DND-41 (cell line): ENCODE results near the gene RAD51AP2.

Experiments
- ATAC-seq: fragments of 200-7000 bp; cut with Tn5 transposase; 3 replicates; pipeline ENCODE4 v1.9.1; 2021; ENCODE audit warnings: low read depth; ENCODE audit not compliant: insufficient read depth
- DNase-seq: peaks from one replicate; pipeline ENCODE4 v3.0.0-alpha.2; 2020
- H2AFZ ChIP-seq: 2 replicates; pipeline ENCODE4 v1.6.0; 2012; ENCODE audit warnings: low read depth, low read length
- H3K27ac ChIP-seq: 2 replicates; pipeline ENCODE4 v1.5.1; 2012; ENCODE audit warnings: low read length, inconsistent platforms
- H3K27me3 ChIP-seq: fragments of 200-600 bp; sonication (generic); 2 replicates; pipeline ENCODE4 v1.6.0; 2012; ENCODE audit warnings: low read length, mild to moderate bottlenecking, inconsistent platforms; ENCODE audit not compliant: insufficient read depth, poor library complexity
- H3K36me3 ChIP-seq: 2 replicates; pipeline ENCODE4 v1.5.1; 2012; ENCODE audit warnings: low read length, inconsistent platforms; ENCODE audit not compliant: insufficient read depth
- H3K4me1 ChIP-seq: 2 replicates; pipeline ENCODE4 v1.5.1; 2012; ENCODE audit warnings: mild to moderate bottlenecking, low read length; ENCODE audit not compliant: insufficient read depth
- H3K4me2 ChIP-seq: 2 replicates; pipeline ENCODE4 v1.6.0; 2012; ENCODE audit warnings: mild to moderate bottlenecking, moderate library complexity, low read length, inconsistent platforms; ENCODE audit not compliant: insufficient read depth
- H3K4me3 ChIP-seq, 2 experiments: fragments of 200-600 bp in 1 of 2; shearing (Covaris generic) in 1 of 2; 2 replicates each; pipeline ENCODE4 v1.5.1; 2012 to 2016; ENCODE audit warnings: inconsistent platforms in 2 of 2, low read length in 2 of 2, mild to moderate bottlenecking in 2 of 2, low read depth in 1 of 2, moderate library complexity in 1 of 2
- H3K79me2 ChIP-seq: 2 replicates; pipeline ENCODE4 v1.6.0; 2012; ENCODE audit warnings: low read length, inconsistent platforms; ENCODE audit not compliant: insufficient read depth
- H3K9ac ChIP-seq: 2 replicates; pipeline ENCODE4 v1.6.0; 2012; ENCODE audit warnings: low read depth, mild to moderate bottlenecking, inconsistent platforms, low read length, moderate library complexity
- H3K9me3 ChIP-seq: 2 replicates; pipeline ENCODE4 v1.5.1; 2012; ENCODE audit warnings: low read length, moderate library complexity, mild to moderate bottlenecking, inconsistent platforms; ENCODE audit not compliant: insufficient read depth, severe bottlenecking
- H4K20me1 ChIP-seq: 2 replicates; pipeline ENCODE4 v1.6.0; 2012; ENCODE audit warnings: low read length; ENCODE audit not compliant: insufficient read depth
- CTCF ChIP-seq: IDR thresholded peaks from 2 replicates; pipeline ENCODE4 v1.5.1; 2012; ENCODE audit warnings: borderline replicate concordance, low read length, moderate library complexity, mild to moderate bottlenecking; ENCODE audit not compliant: poor library complexity, severe bottlenecking; ENCODE audit errors: extremely low read depth
- EZH2 ChIP-seq: IDR thresholded peaks from 3 replicates; pipeline ENCODE4 v1.6.1; 2012; ENCODE audit warnings: borderline replicate concordance, low read depth, mild to moderate bottlenecking, moderate library complexity, low read length, inconsistent platforms; ENCODE audit not compliant: severe bottlenecking

Gene RAD51AP2

GRCh38 chr2:17476064-17476463 is 42.2 kb downstream of the RAD51AP2 start:
- no peak overlapping the region for H3K27ac ChIP-seq
- H3K4me3 ChIP-seq: no peak overlapping the region
- DNase-seq (no peak), ATAC-seq (no peak)
- H4K20me1 ChIP-seq: no peaks in the 10 kb centered on the region
- no peaks in the 10 kb centered on the region for H3K79me2 ChIP-seq
- no peaks in the 10 kb centered on the region for H3K4me1 ChIP-seq
- H3K36me3 ChIP-seq: no peaks in the 10 kb centered on the region
- H2AFZ ChIP-seq: no peak overlapping the region
- no peak overlapping the region for H3K4me2 ChIP-seq
- TF ChIP-seq EZH2: no peak
- no peak for TF ChIP-seq CTCF
- no peak overlapping the region for H3K9ac ChIP-seq
- H3K27me3 ChIP-seq: no peaks in the 10 kb centered on the region
- no peaks in the 10 kb centered on the region for H3K9me3 ChIP-seq

- no peak overlapping the region for H2AFZ ChIP-seq
- H3K4me1 ChIP-seq: no peaks in the 10 kb centered on the region
Measured at GRCh38 chr2:17475286-17475685, 43.0 kb downstream of the RAD51AP2 start.

GRCh38 chr2:17471979-17472378 is 46.3 kb downstream of the RAD51AP2 start:
- ATAC-seq (no peak), DNase-seq (no peak)
- Histone ChIP-seq H3K27me3 (no peaks in the 10 kb centered on the region), H3K79me2 (no peaks in the 10 kb centered on the region), H3K27ac (no peak overlapping the region), H2AFZ (no peak overlapping the region), H4K20me1 (no peaks in the 10 kb centered on the region), H3K4me1 (no peaks in the 10 kb centered on the region), H3K9me3 (peaks cover 9% of the 10 kb centered on the region), H3K9ac (no peak overlapping the region), H3K4me2 (no peak overlapping the region), H3K36me3 (no peaks in the 10 kb centered on the region), H3K4me3 (no peak overlapping the region)
- TF ChIP-seq EZH2: no peak
- no peak for TF ChIP-seq CTCF

More at GRCh38 chr2:17475286-17475685, 43.0 kb downstream of the RAD51AP2 start:
- Histone ChIP-seq H3K4me3 (no peak overlapping the region), H3K9ac (no peak overlapping the region), H3K9me3 (peaks cover 4% of the 10 kb centered on the region), H3K36me3 (no peaks in the 10 kb centered on the region), H3K27ac (no peak overlapping the region), H3K27me3 (no peaks in the 10 kb centered on the region), H3K4me2 (no peak overlapping the region), H4K20me1 (no peaks in the 10 kb centered on the region), H3K79me2 (no peaks in the 10 kb centered on the region)
- no peak for ATAC-seq
- no peak for TF ChIP-seq CTCF
- no peak for DNase-seq

GRCh38 chr2:17470855-17471641 is 47.2 kb downstream of the RAD51AP2 start:
- no peaks in the 10 kb centered on the region for H3K79me2 ChIP-seq
- no peak overlapping the region for H3K9ac ChIP-seq
- H4K20me1 ChIP-seq: no peaks in the 10 kb centered on the region
- no peaks in the 10 kb centered on the region for H3K27me3 ChIP-seq
- H3K4me1 ChIP-seq: no peaks in the 10 kb centered on the region
- DNase-seq (no peak), ATAC-seq (no peak)
- no peak overlapping the region for H3K4me2 ChIP-seq
- no peak overlapping the region for H3K4me3 ChIP-seq
- peaks cover 9% of the 10 kb centered on the region for H3K9me3 ChIP-seq
- no peak overlapping the region for H3K27ac ChIP-seq
- no peaks in the 10 kb centered on the region for H3K36me3 ChIP-seq
- peak; percentile 30 for TF ChIP-seq CTCF
- TF ChIP-seq EZH2: no peak
- H2AFZ ChIP-seq: no peak overlapping the region
